BLaER1 treated with 17β-estradiol and CSF1 and Interleukin-3, amounts not matched to agents 10 nM and 100 nM (cell line): ENCODE data around the gene PSMD1.
A peak's percentile ranks its signal among the peaks of the same experiment; 100 is the strongest.
"Not testable (repeated sequence)": the region's sequence is repeated elsewhere in the genome, so short reads cannot be mapped to it uniquely, and the experiment has no call there.

Experiments
- H3K27ac ChIP-seq, 11 experiments: shearing (Covaris generic); formaldehyde crosslinking; 2 replicates each; pipeline ENCODE4 v1.8.1; 2022
- H3K27me3 ChIP-seq, 11 experiments: shearing (Covaris generic); formaldehyde crosslinking; 2 replicates each; pipeline ENCODE4 v1.8.1; 2022
- H3K36me3 ChIP-seq, 11 experiments: shearing (Covaris generic); formaldehyde crosslinking; 2 replicates each; pipeline ENCODE4 v1.8.1; 2022
- H3K4me1 ChIP-seq, 10 experiments: shearing (Covaris generic); formaldehyde crosslinking; 2 replicates each; pipeline ENCODE4 v1.8.1; 2022
- H3K4me2 ChIP-seq, 11 experiments: shearing (Covaris generic); formaldehyde crosslinking; 2 replicates each; pipeline ENCODE4 v1.8.1; 2022
- H3K4me3 ChIP-seq, 10 experiments: shearing (Covaris generic); formaldehyde crosslinking; 2 replicates each; pipeline ENCODE4 v1.8.1; 2022
- H3K9ac ChIP-seq, 11 experiments: shearing (Covaris generic); formaldehyde crosslinking; 2 replicates each; pipeline ENCODE4 v1.8.1; 2022
- H3K9me3 ChIP-seq, 11 experiments: shearing (Covaris generic); formaldehyde crosslinking; replicated peaks in 1 of 11; 2 replicates each; pipeline ENCODE4 v1.8.1; 2022
- H4K20me1 ChIP-seq, 11 experiments: shearing (Covaris generic); formaldehyde crosslinking; 2 replicates each; pipeline ENCODE4 v1.8.1; 2022
- Cebpa-rat ChIP-seq, 11 experiments: shearing (Covaris generic); IDR thresholded peaks; 2 replicates each; pipeline ENCODE4 v1.8.1; 2022

The PSMD1 gene

GRCh38 chr2:231174211-231174651 is 117.6 kb downstream of the PSMD1 start:
- Histone ChIP-seq H4K20me1 (no peaks in the 10 kb centered on the region), H3K9me3 (peaks cover 0 to 14% (median 0%) of the 10 kb centered on the region in 11 experiments; a peak in 3 of 22 replicates), H3K27ac (peak overlapping the region in 1 of 11 experiments; percentile 34; a peak in 1 of 22 replicates), H3K36me3 (peaks cover 27 to 80% (median 74%) of the 10 kb centered on the region in 11 experiments), H3K4me3 (no peak overlapping the region), H3K4me1 (peaks cover 5 to 96% (median 9%) of the 10 kb centered on the region in 10 experiments), H3K4me2 (peak overlapping the region in 1 of 11 experiments; percentile 41; a peak in 1 of 22 replicates), H3K9ac (peak overlapping the region in 1 of 11 experiments; percentile 36; a peak in 1 of 22 replicates), H3K27me3 (no peaks in the 10 kb centered on the region)
- no peak for TF ChIP-seq Cebpa-rat (IDR thresholded peaks at IDR 0.05)

GRCh38 chr2:231176066-231176465 is 119.4 kb downstream of the PSMD1 start:
- no peaks in the 10 kb centered on the region for H3K27me3 ChIP-seq
- H3K36me3 ChIP-seq = peaks cover 27 to 62% (median 56%) of the 10 kb centered on the region in 11 experiments
- no peak overlapping the region; a peak in 1 of 22 replicates for H3K27ac ChIP-seq
- no peak for TF ChIP-seq Cebpa-rat (IDR thresholded peaks at IDR 0.05)
- no peak overlapping the region for H3K4me3 ChIP-seq
- no peak overlapping the region for H3K9ac ChIP-seq
- peaks cover 0 to 14% (median 0%) of the 10 kb centered on the region in 11 experiments; a peak in 3 of 22 replicates for H3K9me3 ChIP-seq
- peak overlapping the region in 2 of 11 experiments; percentile 64 to 67; a peak in 3 of 22 replicates for H3K4me2 ChIP-seq
- H4K20me1 ChIP-seq = no peaks in the 10 kb centered on the region
- H3K4me1 ChIP-seq = peaks cover 22 to 96% (median 27%) of the 10 kb centered on the region in 10 experiments

GRCh38 chr2:231177156-231178025 is 120.7 kb downstream of the PSMD1 start:
- no peak overlapping the region for H3K4me3 ChIP-seq
- H3K4me1 ChIP-seq = peaks cover 35 to 97% (median 40%) of the 10 kb centered on the region in 10 experiments
- H3K36me3 ChIP-seq = peaks cover 19 to 49% (median 42%) of the 10 kb centered on the region in 11 experiments
- peaks cover 0 to 14% (median 0%) of the 10 kb centered on the region in 11 experiments; a peak in 3 of 22 replicates for H3K9me3 ChIP-seq
- no peaks in the 10 kb centered on the region for H3K27me3 ChIP-seq
- no peak overlapping the region for H3K9ac ChIP-seq
- H3K27ac ChIP-seq = peak overlapping the region in 2 of 11 experiments; percentile 8 to 13; a peak in 1 of 22 replicates
- no peak for TF ChIP-seq Cebpa-rat (IDR thresholded peaks at IDR 0.05)
- peak overlapping the region in 3 of 11 experiments; percentile 21 to 67 (median 64); a peak in 5 of 22 replicates for H3K4me2 ChIP-seq
- H4K20me1 ChIP-seq = no peaks in the 10 kb centered on the region

- H4K20me1 ChIP-seq, H3K27ac ChIP-seq, H3K4me3 ChIP-seq, H3K27me3 ChIP-seq, H3K9ac ChIP-seq: not testable (repeated sequence)
- Histone ChIP-seq H3K9me3 (peaks cover 0 to 14% (median 0%) of the 10 kb centered on the region in 11 experiments; a peak in 3 of 22 replicates), H3K4me2 (peak overlapping the region; percentile 50 to 77 (median 67); a peak in 19 of 22 replicates), H3K4me1 (peaks cover 38 to 100% (median 43%) of the 10 kb centered on the region in 10 experiments), H3K36me3 (peaks cover 8 to 35% (median 30%) of the 10 kb centered on the region in 11 experiments; a peak in 21 of 22 replicates)
Observed at GRCh38 chr2:231178805-231179204, 122.1 kb downstream of the PSMD1 start.

- Histone ChIP-seq H4K20me1 (no peaks in the 10 kb centered on the region), H3K9ac (peak overlapping the region in 8 of 11 experiments; percentile 11 to 78 (median 28); a peak in 12 of 22 replicates), H3K27me3 (no peaks in the 10 kb centered on the region), H3K9me3 (peaks cover 0 to 14% (median 0%) of the 10 kb centered on the region in 11 experiments; a peak in 3 of 22 replicates), H3K27ac (peak overlapping the region; percentile 42 to 90 (median 63); a peak in 21 of 22 replicates), H3K4me2 (peak overlapping the region; percentile 33 to 77 (median 67)), H3K4me3 (no peak overlapping the region), H3K36me3 (peaks cover 0 to 3% (median 0%) of the 10 kb centered on the region in 11 experiments; a peak in 2 of 22 replicates), H3K4me1 (peaks cover 44 to 88% (median 54%) of the 10 kb centered on the region in 10 experiments)
- TF ChIP-seq Cebpa-rat (IDR thresholded peaks at IDR 0.05) = no peak
Observed at GRCh38 chr2:231181860-231182512, 125.3 kb downstream of the PSMD1 start.

- peaks cover 44 to 83% (median 54%) of the 10 kb centered on the region in 10 experiments for H3K4me1 ChIP-seq
- H3K36me3 ChIP-seq = no peaks in the 10 kb centered on the region
- TF ChIP-seq Cebpa-rat (IDR thresholded peaks at IDR 0.05) = no peak
- H3K27ac ChIP-seq = peak overlapping the region; percentile 42 to 90 (median 63); a peak in 20 of 22 replicates
- H3K4me2 ChIP-seq = peak overlapping the region; percentile 33 to 77 (median 67); a peak in 20 of 22 replicates
- H4K20me1 ChIP-seq = no peaks in the 10 kb centered on the region
- H3K9ac ChIP-seq = peak overlapping the region in 7 of 11 experiments; percentile 11 to 78 (median 32); a peak in 10 of 22 replicates
- H3K9me3 ChIP-seq = peaks cover 0 to 10% (median 0%) of the 10 kb centered on the region in 11 experiments; a peak in 3 of 22 replicates
- H3K27me3 ChIP-seq = peaks cover 0 to 3% (median 0%) of the 10 kb centered on the region in 11 experiments; a peak in 3 of 22 replicates
- no peak overlapping the region for H3K4me3 ChIP-seq
Observed at GRCh38 chr2:231182513-231182899, 125.8 kb downstream of the PSMD1 start.

- Histone ChIP-seq H3K4me2 (peak overlapping the region in 1 of 11 experiments; percentile 77; a peak in 2 of 22 replicates), H3K9me3 (no peaks in the 10 kb centered on the region), H3K4me3 (no peak overlapping the region), H3K27me3 (peaks cover 3 to 15% (median 8%) of the 10 kb centered on the region in 11 experiments; a peak in 18 of 22 replicates), H3K4me1 (peaks cover 40 to 70% (median 50%) of the 10 kb centered on the region in 10 experiments), H4K20me1 (no peaks in the 10 kb centered on the region), H3K36me3 (no peaks in the 10 kb centered on the region), H3K27ac (no peak overlapping the region; a peak in 1 of 22 replicates), H3K9ac (no peak overlapping the region)
- no peak for TF ChIP-seq Cebpa-rat (IDR thresholded peaks at IDR 0.05)
Observed at GRCh38 chr2:231183851-231184250, 127.2 kb downstream of the PSMD1 start.

GRCh38 chr2:231184319-231184718 is 127.7 kb downstream of the PSMD1 start:
- H3K4me1 ChIP-seq = peaks cover 35 to 65% (median 45%) of the 10 kb centered on the region in 10 experiments
- peaks cover 8 to 20% (median 13%) of the 10 kb centered on the region in 11 experiments; a peak in 21 of 22 replicates for H3K27me3 ChIP-seq
- H3K9ac ChIP-seq = no peak overlapping the region
- no peak for TF ChIP-seq Cebpa-rat (IDR thresholded peaks at IDR 0.05)
- peak overlapping the region in 1 of 11 experiments; percentile 77; a peak in 3 of 22 replicates for H3K4me2 ChIP-seq
- H3K9me3 ChIP-seq = no peaks in the 10 kb centered on the region
- H3K4me3 ChIP-seq = no peak overlapping the region
- no peak overlapping the region; a peak in 1 of 22 replicates for H3K27ac ChIP-seq
- H4K20me1 ChIP-seq = no peaks in the 10 kb centered on the region
- no peaks in the 10 kb centered on the region for H3K36me3 ChIP-seq
